ENCODE data around the gene CTSA.

GRCh38 chr20:45943613-45944012 is 52.5 kb downstream of the CTSA start:
- TF ChIP-seq CTCF (IDR thresholded peaks at IDR 0.05; ENCODE audit: low read depth, low read length) (no peak), EZH2phosphoT487 (IDR thresholded peaks at IDR 0.05; ENCODE audit: low read depth) (no peak)

All from OCI-LY3 (cell line).